Activated T-cell treated with anti-CD3 and anti-CD28 coated beads for 48 hours (primary cell): ENCODE data around the gene RILPL2.
"Not testable (repeated sequence)": the region's sequence is repeated elsewhere in the genome, so short reads cannot be mapped to it uniquely, and the experiment has no call there.

Source experiments
- DNase-seq: peaks from one replicate; pipeline ENCODE4 v3.0.0-alpha.2; 2020; ENCODE audit warnings: low read depth

The RILPL2 gene

GRCh38 chr12:123436017-123436964 is at the start of gene RILPL2:
Gene RILPL2, minus strand, starts transcription at chr12:123436684. Its CDS starts 264 bp downstream, at chr12:123436420.
- DNase-seq, result peak; percentile 92

- DNase-seq, result no peak
Observed at GRCh38 chr12:123485756-123486155, 49.3 kb upstream of the RILPL2 start.

- DNase-seq, result no peak
Observed at GRCh38 chr12:123483602-123484248, 47.2 kb upstream of the RILPL2 start.

GRCh38 chr12:123482876-123483275 is 46.4 kb upstream of the RILPL2 start:
- DNase-seq, result no peak

- not testable (repeated sequence) for DNase-seq
Observed at GRCh38 chr12:123481251-123481650, 44.8 kb upstream of the RILPL2 start.

- no peak for DNase-seq
Observed at GRCh38 chr12:123479442-123480180, 43.1 kb upstream of the RILPL2 start.

- no peak for DNase-seq
Observed at GRCh38 chr12:123478762-123479161, 42.3 kb upstream of the RILPL2 start.

GRCh38 chr12:123478069-123478468 is 41.6 kb upstream of the RILPL2 start:
- no peak for DNase-seq

- no peak for DNase-seq
Observed at GRCh38 chr12:123475246-123475703, 38.8 kb upstream of the RILPL2 start.

GRCh38 chr12:123474485-123475245 is 38.2 kb upstream of the RILPL2 start:
- no peak for DNase-seq

- no peak for DNase-seq
Observed at GRCh38 chr12:123472438-123472849, 36.0 kb upstream of the RILPL2 start.

GRCh38 chr12:123471374-123472068 is 35.0 kb upstream of the RILPL2 start:
- no peak for DNase-seq

- DNase-seq, result no peak
Observed at GRCh38 chr12:123469978-123470377, 33.5 kb upstream of the RILPL2 start.

GRCh38 chr12:123468786-123469185 is 32.3 kb upstream of the RILPL2 start:
- DNase-seq, result no peak

- no peak for DNase-seq
Observed at GRCh38 chr12:123465084-123465483, 28.6 kb upstream of the RILPL2 start.

- DNase-seq, result not testable (repeated sequence)
Observed at GRCh38 chr12:123463174-123463573, 26.7 kb upstream of the RILPL2 start.

- DNase-seq, result peak; percentile 72
Observed at GRCh38 chr12:123457980-123458779, 21.7 kb upstream of the RILPL2 start, which contains the start of gene SNRNP35. Gene SNRNP35, plus strand, starts transcription at chr12:123458139. Its CDS starts 7,402 bp downstream, at chr12:123465541.

GRCh38 chr12:123453165-123453564 is 16.7 kb upstream of the RILPL2 start:
- no peak for DNase-seq

- not testable (repeated sequence) for DNase-seq
Observed at GRCh38 chr12:123452276-123452550, 15.7 kb upstream of the RILPL2 start.

- DNase-seq, result no peak
Observed at GRCh38 chr12:123450636-123451035, 14.2 kb upstream of the RILPL2 start.
